Endometrium (tissue), 2 donors: ENCODE data around the gene EFNA1.

ENCODE experiments used
- FAIRE-seq: peaks from 2 replicates; lab custom pipeline; 2012; peaks lifted over from hg19 to GRCh38; lab: Jason Lieb, UNC
- donor health status: control.
- donor health status: control.

The EFNA1 gene

DNA sequence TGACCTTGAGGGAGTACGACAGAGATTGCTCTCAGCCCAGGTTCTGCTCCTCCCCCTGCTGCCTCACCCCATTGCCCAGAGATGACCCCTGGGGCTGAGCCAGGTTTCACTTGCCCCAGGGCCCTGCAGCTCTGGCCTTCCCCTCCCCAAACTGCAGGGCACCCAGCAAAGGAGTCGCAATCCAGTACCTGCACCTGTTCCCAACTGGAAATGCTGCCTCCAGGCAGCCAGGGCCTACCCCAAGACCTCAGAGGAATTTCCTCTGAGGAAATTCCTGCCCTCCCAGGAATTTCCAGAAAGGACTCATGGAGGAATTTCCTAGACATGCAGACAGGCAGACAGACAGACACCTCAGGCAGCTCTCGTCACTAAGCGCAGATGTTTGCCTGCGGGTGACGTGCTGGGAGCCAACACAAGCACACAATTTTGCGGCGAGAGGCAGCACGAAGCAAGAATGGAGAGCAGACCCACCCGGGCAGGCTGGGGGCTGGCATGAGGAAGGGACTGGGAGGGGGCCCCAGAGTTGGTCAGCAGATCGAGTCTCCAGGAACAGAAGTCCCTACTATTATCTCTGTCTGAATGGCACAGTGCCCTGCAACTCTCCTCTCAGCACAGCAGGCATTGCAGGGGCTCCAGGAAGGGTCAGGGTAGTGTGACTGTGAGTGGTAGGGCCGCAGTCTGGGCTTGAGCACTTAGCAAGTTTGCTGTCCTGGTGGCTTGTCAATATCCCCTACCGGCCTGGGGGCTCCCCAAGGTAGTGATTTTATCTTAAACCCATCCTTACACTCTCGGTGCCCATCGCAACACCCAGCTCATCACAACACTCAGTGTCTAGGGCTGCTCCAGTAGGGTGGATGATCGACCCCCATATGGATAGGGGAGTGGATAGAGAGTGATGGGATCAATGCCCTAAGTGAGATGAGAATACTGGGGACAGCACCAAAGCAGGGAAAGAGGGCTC lies 2.9 kb upstream of the EFNA1 start:
- no peak for FAIRE-seq

DNA sequence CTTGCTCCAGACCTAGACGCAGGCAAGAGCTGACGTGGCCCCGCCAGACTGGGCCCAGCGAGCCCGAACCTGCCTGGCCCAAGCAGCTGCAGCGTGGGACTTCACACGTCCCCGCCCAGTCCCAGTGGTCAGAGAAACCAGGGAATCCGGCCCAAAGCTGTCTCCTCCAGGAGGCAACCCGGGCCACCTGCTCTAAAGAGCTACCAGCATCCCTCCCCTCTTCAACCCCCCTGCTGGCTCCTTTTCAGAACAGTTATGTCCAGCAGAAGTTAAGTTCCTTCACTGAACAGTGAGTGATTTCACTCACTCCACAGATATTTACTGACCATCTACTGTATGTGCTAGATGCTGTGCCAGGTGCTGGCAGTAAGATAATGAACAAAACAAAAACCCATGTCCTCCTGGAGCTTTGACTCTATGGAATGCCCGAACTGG lies 2.1 kb upstream of the EFNA1 start:
- no peak for FAIRE-seq

DNA sequence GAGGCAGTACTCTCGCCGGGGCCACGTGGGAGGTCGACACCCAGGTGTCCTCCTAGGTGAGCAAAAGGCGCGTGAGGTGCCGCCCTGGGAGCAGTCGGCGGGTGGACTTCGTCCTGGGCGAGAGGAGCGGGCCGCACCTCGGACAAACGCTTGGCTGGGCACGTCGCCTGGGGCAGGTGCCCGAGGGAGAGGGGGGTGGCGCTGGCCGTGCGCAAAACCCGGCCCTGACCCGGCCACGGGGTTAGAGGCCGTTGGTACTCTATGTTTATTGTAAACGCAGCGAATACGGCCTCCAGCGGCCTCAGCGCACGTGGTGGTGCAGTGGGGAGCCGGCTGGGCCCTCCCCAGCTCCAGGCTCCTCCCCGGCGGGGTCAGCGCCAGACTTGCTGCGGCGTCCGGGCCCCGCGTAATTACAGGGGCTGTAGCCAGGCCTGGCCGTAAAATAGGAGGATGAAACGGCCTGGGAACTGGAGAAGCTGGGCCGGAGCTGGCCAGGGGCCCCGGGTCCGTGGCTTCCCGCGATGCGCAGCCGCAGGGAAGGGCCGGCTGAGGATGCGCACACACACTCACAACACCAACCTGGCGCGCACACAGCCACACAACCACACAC lies 1.6 kb upstream of the EFNA1 start:
- no peak for FAIRE-seq

DNA sequence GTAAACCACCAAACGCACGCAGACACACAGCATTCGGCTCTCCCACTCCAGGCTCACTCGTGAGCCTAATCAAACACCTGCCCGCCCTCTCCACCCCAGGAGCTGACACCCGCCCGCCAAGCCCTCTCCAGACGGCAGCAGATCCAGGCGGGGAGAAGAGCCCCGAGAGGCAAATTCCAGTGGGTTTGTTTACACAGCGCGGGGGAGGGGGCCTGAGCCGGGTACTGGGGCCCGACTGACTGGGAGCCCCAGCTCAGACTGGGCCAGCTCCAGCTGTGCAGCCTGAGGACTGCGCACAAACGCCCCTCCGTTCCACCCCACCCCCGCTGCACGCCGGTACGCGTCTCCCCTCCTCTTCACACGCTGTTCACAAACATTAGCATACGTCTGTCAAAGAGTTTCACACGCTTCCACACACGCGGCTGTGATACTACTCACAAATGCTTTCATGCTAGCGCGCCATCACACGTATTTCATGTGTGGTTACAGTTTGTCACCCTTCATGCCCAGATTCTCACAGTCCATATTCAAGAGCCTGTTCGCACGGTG lies 1.0 kb upstream of the EFNA1 start:
- FAIRE-seq = no peak

DNA sequence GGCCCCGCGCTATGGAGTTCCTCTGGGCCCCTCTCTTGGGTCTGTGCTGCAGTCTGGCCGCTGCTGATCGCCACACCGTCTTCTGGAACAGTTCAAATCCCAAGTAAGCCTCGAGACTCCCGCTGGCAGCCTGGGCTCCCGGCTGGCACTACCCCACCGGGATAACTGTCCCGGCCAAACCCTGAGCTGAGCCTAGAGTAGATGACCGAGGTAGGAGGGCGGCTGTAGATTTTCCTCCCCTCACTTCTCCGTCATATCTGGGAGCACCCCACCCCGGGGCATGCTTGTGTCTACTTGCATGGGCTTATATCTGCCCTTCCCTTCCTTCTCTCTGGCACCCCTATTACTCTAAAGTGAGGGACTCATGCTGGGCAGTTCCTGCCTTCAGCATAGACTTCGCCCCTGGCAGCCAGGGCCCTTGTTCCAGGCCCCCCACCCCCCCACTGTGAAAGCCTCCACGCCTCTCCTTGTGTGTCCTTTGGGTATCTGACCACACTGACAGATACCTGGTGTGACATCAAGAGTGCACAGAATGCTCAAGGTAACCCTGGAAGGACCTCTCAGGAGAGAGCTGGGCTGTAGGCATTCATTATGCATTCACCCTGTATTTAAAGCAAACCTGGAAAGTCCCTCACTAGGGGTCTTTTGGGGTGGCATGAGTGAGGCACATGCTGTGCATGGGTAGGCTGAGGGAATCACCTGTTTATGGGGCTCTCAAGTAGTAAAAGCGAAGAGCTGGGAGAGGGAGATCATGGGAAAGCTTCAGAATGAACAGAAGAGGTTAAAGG lies 485 bp downstream of the EFNA1 start:
- no peak for FAIRE-seq

DNA sequence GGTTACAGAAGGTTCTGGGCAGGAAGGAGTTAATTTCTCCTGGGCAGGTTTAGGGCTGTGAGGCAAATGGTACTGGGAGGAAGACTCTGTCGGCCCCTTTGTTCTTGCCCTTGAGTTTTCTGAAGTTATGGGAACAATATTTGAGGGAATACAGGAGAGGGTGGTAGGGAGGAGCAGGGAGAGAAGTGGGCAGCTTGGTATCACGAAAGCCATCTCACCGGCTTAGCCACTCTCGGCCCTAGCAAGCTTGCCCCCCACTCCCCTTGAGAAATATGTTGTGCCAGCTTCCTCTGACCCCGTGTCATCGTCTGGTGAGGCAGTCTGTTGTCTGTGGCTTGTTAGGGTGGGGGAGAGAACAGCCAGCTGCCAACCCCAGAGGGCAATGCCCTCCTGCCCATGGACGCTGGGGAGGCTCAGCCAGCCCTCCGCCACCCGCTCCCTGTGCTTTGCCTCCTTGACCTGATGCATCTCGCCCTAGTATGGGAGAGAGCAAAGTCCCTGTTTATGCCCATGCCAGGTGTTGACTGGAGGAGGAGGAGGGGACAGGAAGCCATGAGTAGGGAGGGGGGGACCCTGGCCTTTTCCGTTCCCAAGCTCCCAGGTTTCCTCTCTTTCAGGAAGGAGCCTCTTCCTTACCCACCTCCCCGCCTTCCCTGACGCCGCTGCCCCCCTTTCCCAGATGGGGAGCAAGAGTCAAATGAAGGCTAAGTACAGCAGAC lies 1.2 kb downstream of the EFNA1 start:
- no peak for FAIRE-seq

DNA sequence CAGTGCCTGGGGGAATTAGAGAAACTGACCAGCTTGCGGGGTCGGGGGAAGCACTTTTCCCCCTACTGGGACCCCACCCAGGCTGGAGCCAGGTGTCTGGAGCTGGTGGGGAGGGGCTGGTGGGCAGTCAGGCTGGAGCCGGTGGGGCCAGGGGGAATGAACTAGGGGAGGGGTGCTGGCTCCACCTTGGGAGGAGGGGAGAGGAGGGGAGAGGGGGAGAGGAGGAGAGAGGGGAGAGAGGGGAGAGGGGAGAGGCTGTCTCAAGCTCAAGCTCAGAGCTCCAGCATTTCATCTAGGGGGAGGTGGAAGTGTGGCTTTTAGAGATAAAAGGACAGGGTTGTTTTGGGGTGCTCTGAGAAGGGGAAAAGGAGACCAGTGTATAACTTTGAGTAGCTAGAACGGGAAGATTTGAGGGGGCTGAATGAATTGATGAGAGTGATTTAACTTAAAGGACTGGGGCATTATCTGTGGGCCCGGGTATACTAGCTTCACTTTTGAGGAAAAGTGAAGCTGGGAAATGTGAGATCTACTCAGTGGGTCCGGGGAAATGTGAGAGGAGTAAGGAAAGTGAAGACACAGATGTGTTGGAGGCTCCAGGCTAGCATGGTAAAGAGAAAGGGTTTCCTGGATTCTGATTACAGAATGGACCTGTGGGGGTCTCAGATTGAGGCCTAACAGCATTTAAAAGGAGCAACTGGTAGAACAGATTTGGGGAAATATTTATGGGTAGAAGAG lies 2.8 kb downstream of the EFNA1 start:
- no peak for FAIRE-seq

DNA sequence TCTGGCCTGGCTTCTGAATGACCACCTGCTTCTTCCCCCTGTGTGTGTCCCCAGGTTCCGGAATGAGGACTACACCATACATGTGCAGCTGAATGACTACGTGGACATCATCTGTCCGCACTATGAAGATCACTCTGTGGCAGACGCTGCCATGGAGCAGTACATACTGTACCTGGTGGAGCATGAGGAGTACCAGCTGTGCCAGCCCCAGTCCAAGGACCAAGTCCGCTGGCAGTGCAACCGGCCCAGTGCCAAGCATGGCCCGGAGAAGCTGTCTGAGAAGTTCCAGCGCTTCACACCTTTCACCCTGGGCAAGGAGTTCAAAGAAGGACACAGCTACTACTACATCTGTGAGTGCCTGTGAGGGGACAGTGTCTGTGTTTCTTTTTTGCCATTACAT lies 3.6 kb downstream of the EFNA1 start:
- no peak for FAIRE-seq

DNA sequence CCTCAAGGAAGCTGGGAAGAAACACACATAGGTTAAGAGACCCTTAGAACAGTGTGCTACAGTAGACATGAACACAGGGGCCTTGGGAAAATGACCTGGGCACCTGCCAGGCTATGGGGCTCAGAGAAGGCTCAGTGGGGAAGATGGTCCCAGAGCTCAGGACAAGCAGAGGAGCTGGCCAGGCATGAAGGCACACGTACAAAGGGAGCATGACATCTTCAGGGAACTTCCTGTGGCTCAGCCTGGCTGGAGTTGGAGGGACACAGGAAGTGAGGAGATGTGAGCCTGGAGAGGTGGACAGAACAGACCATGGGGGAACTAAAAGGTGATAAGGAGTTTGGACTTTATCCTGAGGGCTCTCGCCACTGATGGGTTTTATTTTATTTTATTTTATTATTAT lies 4.2 kb downstream of the EFNA1 start:
- no peak for FAIRE-seq

DNA sequence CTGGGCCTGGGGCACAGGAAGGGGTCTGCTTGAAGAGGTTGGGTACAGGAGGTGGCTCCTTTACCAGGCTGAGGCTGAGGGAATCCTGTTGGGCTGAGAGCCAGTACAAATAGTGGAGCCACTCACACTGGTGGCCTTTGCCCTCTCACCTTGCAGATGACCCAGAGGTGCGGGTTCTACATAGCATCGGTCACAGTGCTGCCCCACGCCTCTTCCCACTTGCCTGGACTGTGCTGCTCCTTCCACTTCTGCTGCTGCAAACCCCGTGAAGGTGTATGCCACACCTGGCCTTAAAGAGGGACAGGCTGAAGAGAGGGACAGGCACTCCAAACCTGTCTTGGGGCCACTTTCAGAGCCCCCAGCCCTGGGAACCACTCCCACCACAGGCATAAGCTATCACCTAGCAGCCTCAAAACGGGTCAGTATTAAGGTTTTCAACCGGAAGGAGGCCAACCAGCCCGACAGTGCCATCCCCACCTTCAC lies 6.2 kb downstream of the EFNA1 start:
- FAIRE-seq = no peak

DNA sequence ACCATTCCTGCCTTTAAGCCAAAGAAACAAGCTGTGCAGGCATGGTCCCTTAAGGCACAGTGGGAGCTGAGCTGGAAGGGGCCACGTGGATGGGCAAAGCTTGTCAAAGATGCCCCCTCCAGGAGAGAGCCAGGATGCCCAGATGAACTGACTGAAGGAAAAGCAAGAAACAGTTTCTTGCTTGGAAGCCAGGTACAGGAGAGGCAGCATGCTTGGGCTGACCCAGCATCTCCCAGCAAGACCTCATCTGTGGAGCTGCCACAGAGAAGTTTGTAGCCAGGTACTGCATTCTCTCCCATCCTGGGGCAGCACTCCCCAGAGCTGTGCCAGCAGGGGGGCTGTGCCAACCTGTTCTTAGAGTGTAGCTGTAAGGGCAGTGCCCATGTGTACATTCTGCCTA lies 6.6 kb downstream of the EFNA1 start:
- no peak for FAIRE-seq

DNA sequence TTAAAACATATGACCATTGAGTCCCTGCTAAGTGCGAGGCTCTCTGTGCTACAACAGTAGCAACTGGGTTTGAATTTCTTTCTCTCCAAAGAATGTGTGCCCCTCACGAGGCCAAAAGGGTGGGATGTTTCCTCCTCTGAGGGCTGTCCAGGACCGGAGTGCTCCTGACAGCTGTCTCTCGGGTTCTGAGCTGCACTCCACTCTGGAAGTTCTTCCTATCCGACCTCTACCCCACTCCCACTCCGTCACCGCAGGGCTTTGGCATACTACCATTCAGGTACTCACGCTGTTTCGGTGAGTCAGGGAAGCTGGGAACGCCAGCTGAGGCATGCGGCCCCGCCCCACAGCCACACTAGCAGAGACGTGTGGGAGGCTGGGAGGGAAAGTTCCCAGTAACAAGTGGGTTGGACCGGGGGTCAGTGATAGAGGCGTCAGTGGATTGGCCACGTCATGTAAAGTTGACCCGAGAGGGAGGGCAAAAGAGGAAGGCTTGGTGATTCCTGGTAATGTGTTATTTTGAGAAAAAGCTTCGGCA lies 7.3 kb downstream of the EFNA1 start:
- no peak for FAIRE-seq

DNA sequence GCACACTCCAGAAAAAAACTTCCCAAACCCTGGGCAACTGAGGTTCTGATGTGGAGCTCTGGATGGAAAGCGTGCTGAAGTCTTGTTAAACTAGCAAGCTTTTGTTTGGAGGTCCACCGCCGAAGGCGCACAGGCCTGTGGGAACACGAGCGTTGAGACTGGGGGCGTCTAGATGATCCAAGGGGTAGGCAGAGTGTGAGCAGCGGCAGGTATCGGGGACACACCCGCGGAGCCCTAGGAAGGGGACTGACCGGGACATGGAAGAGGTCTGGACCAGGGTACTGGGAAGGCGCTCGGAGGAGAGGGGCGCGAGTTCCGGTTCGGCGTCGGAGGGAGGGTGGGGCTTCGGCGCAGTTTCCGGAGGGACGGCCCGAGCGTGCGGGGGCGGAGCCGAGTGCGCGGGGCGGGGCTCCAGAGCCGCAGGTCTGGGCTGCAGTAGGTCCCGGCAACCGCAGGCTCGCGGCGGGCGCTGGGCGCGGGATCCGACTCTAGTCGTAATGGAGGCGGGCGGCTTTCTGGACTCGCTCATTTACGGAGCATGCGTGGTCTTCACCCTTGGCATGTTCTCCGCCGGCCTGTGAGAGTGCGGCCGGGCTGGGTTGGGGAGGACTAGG lies 7.8 kb downstream of the EFNA1 start, which contains the start of gene SLC50A1:
SLC50A1 (plus strand) TSS at position 438 of the 614 bp plus-strand sequence; CDS start at position 498, 60 bp downstream.
- no peak for FAIRE-seq

DNA sequence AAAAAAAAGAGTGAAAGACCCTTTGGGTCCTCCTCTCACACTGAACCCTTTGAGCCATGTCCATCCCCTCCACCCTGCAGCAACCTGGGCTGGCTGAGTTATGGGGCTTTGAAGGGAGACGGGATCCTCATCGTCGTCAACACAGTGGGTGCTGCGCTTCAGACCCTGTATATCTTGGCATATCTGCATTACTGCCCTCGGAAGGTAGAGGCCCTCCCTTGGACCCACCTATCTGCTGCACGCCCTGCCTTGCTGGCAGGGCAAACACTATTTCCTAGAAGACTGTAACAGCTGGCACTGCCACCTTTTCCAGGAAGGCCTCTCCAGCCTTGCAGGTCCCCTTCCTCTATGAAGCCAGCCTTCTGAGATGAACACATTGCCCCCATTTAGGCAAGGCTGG lies 9.1 kb downstream of the EFNA1 start:
- no peak for FAIRE-seq

DNA sequence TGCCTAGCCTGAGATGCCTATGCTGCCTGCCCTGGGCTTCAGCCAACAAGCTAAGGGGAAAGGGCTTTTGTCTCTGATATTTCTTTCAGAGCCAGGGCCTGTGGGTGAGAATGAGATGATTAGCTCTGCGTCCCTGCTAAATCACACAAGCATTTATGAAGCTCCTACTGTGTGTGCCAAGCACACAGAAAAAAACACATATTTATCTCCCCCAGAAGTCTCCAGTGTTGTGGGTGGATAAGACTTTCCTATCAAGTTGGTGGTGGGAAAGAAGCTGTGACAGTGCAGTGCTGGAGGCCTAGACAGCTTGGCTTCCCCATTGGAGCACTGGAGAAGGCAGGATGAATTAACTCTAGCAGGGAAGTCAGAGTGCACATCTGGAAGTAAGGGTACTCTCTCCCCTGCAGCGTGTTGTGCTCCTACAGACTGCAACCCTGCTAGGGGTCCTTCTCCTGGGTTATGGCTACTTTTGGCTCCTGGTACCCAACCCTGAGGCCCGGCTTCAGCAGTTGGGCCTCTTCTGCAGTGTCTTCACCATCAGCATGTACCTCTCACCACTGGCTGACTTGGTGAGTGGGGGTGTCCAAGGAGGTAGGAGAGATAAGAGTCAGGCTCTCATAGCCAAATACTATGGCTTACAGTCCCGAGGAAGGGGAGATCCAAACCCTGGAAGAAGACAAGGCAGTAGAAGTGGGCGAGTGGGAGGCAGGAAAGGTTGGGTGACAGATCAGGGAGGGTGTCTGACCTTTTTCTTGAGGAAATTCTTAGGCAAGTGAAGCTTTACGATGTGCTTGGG lies 9.7 kb downstream of the EFNA1 start:
- no peak for FAIRE-seq

DNA sequence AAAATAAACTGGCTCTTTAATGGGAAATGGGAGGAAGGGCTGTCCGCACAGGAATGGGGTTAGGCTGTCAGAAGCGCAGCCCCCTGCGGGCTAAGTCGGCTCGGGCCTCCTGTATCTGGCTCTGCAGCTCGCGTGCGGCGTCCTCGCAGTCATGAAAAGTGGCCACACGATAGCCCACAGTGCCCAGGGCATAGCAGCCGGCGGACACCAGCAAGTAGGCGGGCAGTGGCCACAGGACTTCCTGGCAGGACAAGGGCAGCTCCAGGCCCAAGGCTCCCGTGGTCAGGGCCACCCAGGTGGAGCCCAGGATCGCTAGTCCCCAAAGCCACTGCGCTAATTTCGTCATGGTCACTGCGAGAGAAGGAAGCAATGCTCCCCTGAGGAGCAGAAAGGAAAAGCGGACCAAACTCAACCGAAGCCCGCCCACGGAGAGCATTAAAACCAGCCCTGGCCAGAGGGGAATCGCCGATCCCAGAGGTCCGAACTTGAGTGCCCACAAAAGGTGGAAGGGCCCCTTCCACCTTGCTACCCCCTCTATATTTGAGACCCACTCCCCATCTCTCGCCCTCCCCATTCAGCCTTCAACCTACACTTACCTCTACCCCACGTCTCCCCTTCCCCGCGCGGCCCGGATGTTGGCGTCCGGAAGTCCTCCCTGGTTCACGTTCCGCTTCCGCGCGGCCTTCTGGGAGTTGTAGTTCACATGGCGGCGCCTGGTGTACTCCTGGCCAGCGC lies 12.4 kb downstream of the EFNA1 start, which contains the start of gene DPM3:
DPM3 (minus strand) TSS at position 637 of the 735 bp plus-strand sequence; CDS start at position 346, 291 bp downstream.
- no peak for FAIRE-seq

DNA sequence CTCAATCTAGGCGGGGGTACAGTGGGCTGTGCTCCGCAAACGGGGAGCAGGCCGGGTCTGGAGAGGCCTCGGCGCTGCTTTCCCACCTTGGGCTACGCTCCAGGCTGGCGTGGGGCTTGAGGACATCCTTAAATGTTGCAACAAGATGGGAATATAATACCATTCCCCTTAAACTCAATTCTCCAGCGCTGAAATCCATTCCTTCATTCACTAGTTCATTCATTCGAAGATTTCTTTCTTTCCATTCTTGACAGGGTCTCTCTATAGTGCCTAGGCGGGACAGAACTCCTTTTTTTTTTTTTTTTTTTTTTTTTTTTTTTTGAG lies 12.9 kb downstream of the EFNA1 start:
- FAIRE-seq = no peak

DNA sequence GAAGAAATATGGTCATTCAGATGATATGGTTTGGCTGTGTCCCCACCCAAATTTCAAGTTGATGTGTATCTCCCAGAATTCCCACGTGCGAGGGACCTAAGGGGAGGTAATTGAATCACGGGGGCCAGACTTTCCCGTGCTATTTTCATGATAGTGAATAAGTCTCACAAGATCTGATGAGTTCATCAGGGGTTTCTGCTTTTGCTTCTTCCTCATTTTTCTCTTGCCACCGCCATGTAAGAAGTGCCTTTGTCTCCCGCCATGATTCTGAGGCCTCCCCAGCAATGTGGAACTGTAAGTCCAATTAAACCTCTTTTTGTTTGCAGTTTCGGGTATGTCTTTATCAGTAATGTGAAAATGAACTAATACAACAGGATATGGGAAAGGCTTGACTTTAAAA lies 14.1 kb downstream of the EFNA1 start:
- no peak for FAIRE-seq

DNA sequence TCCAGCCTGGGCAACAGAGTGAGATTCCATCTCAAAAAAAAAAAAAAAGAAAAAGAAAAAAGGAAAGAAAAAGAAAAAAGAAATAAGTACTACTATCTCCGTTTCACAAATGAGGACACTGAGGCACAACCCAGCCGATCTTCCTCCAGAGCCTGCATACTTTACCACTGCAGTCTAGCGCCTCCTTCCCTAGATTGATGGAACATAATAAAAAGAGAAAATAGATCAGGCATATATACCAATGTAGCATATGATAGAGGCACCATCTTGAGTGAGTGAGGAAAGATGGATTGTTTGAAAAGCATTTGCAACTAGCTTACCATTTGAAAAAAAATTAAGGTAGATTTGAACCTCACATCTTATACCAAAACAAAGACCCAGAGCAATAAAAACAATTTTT lies 17.8 kb downstream of the EFNA1 start:
- no peak for FAIRE-seq
